Stimulated activated CD8-positive, alpha-beta memory T cell treated with anti-CD3 and anti-CD28 coated beads, Interleukin-4, amount 100 ng/mL, for 4 hours (primary cell): ENCODE results near the gene RNF5.
A peak's percentile ranks its signal among the peaks of the same experiment; 100 is the strongest.

ENCODE experiments used
- DNase-seq, 2 donors: peaks; one replicate each; pipeline ENCODE4 v3.0.0-alpha.2; 2020; ENCODE audit warnings: low read depth in 2 of 2, low spot score in 1 of 2

Gene RNF5

GRCh38 chr6:32151863-32152768 lies 26.1 kb upstream of the RNF5 start, which contains the start of gene PRRT1:
Gene PRRT1 (minus strand): TSS chr6:32151939. CDS start chr6:32151827, 112 bp downstream.
- DNase-seq: no peak

- DNase-seq: no peak
Observed at GRCh38 chr6:32152769-32153563, 25.2 kb upstream of the RNF5 start.

GRCh38 chr6:32153564-32154513 lies 24.4 kb upstream of the RNF5 start, which contains the start of gene PPT2:
Gene PPT2 (plus strand): TSS chr6:32154141. CDS start chr6:32154595, 454 bp downstream.
- DNase-seq: peak in 1 of 2 donors; percentile 58

- DNase-seq: peak in 1 of 2 donors; percentile 19
Observed at GRCh38 chr6:32154514-32155161, 23.6 kb upstream of the RNF5 start.

- no peak for DNase-seq
Observed at GRCh38 chr6:32156891-32157290, 21.3 kb upstream of the RNF5 start.

GRCh38 chr6:32158052-32158451 lies 20.2 kb upstream of the RNF5 start:
- no peak for DNase-seq

GRCh38 chr6:32163559-32164258 lies 14.5 kb upstream of the RNF5 start:
- no peak for DNase-seq

GRCh38 chr6:32164295-32164694 lies 13.9 kb upstream of the RNF5 start, which contains the start of gene EGFL8:
Gene EGFL8 (plus strand): TSS chr6:32164595. CDS start chr6:32166166, 1,571 bp downstream.
- DNase-seq: no peak

- no peak for DNase-seq
Observed at GRCh38 chr6:32166411-32167061, 11.7 kb upstream of the RNF5 start.

- no peak for DNase-seq
Observed at GRCh38 chr6:32167154-32167760, 10.9 kb upstream of the RNF5 start.

- DNase-seq: no peak
Observed at GRCh38 chr6:32167761-32168262, 10.4 kb upstream of the RNF5 start.

- no peak for DNase-seq
Observed at GRCh38 chr6:32168350-32168749, 9.9 kb upstream of the RNF5 start.

GRCh38 chr6:32168807-32169591 lies 9.2 kb upstream of the RNF5 start:
- no peak for DNase-seq

- DNase-seq: no peak
Observed at GRCh38 chr6:32170294-32170693, 7.9 kb upstream of the RNF5 start.

GRCh38 chr6:32171234-32171633 lies 7.0 kb upstream of the RNF5 start:
- no peak for DNase-seq

- DNase-seq: no peak
Observed at GRCh38 chr6:32173051-32173727, 5.0 kb upstream of the RNF5 start.

- no peak for DNase-seq
Observed at GRCh38 chr6:32174416-32174815, 3.8 kb upstream of the RNF5 start.
